Measurements from ENCODE around the gene PANX2.

PANX2 gene

DNA sequence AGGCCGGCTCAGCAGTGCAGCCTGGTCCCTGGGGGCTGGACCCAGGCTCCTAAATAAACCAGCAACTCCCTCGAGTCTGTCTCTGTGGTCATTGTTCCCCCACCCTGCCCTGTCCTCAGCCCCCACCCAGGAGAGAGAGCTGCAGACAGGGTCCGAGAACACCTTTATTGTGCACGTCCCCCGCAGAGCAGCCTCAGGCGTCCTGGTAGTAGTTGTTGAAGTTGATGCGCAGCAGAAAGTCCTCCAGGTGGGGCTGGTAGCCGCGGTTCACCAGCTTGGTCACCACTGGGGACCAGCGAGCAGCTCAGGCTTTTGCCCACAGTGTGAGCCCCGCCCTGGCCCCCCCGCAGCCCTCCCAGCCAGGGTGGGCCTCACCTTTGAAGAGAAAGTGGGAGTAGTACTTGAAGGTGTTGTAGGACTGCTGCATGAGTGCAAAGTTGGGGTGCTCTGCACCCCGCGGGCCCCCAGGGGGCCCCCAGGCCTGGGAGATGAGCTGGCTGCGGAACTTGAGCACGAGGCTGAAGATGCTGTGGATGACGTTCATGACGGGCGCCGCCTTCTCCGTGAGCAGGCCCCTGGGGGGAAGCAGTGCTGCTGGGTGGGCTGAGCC, 47.1 kb downstream of the PANX2 start:
- Histone ChIP-seq H3K18ac (ENCODE audit: low read length) (no peak overlapping the region), H3K9ac (ENCODE audit: low read length) (no peak overlapping the region), H3K27me3 (ENCODE audit: insufficient read depth, low read length, poor library complexity) (no peaks in the 10 kb centered on the region), H4K8ac (ENCODE audit: low read depth, low read length) (no peak overlapping the region), H3K4me2 (ENCODE audit: low read length) (no peak overlapping the region), H3K27ac (ENCODE audit: low read depth, low read length) (no peak overlapping the region), H3K23ac (ENCODE audit: low read length) (no peak overlapping the region), H3K4ac (ENCODE audit: low read depth, low read length) (no peak overlapping the region), H3K4me1 (ENCODE audit: control insufficient read depth, low read depth, low read length) (no peaks in the 10 kb centered on the region), H3K79me2 (ENCODE audit: control insufficient read depth, insufficient read depth, low read length) (no peaks in the 10 kb centered on the region), H3K4me3 (ENCODE audit: low read length) (no peak overlapping the region), H3K56ac (ENCODE audit: low read length) (no peak overlapping the region), H3K36me3 (ENCODE audit: control insufficient read depth, insufficient read depth, low read length) (peaks cover 3% of the 10 kb centered on the region), H4K5ac (ENCODE audit: low read length) (no peak overlapping the region), H2BK15ac (replicated peaks; ENCODE audit: low read depth) (no peak overlapping the region), H2BK120ac (ENCODE audit: low read depth, low read length) (no peak overlapping the region), H2AK5ac (ENCODE audit: low read length) (no peak overlapping the region), H3K79me1 (ENCODE audit: low read length) (no peaks in the 10 kb centered on the region), H2BK5ac (ENCODE audit: low read length) (no peak overlapping the region)
- no CpG with 5 or more reads among the region's 21 CpGs for WGBS (ENCODE audit: extremely low coverage, insufficient coverage, low lambda C conversion rate)
- DNase-seq, result no peak

GRCh38 chr22:50218153-50218995, 47.8 kb downstream of the PANX2 start:
- Histone ChIP-seq H3K9ac (ENCODE audit: low read length) (no peak overlapping the region), H3K18ac (ENCODE audit: low read length) (no peak overlapping the region), H3K79me1 (ENCODE audit: low read length) (no peaks in the 10 kb centered on the region), H2BK5ac (ENCODE audit: low read length) (no peak overlapping the region), H3K56ac (ENCODE audit: low read length) (no peak overlapping the region), H3K79me2 (ENCODE audit: control insufficient read depth, insufficient read depth, low read length) (no peaks in the 10 kb centered on the region), H4K8ac (ENCODE audit: low read depth, low read length) (no peak overlapping the region), H3K4ac (ENCODE audit: low read depth, low read length) (no peak overlapping the region), H3K4me3 (ENCODE audit: low read length) (no peak overlapping the region), H2BK120ac (ENCODE audit: low read depth, low read length) (no peak overlapping the region), H3K36me3 (ENCODE audit: control insufficient read depth, insufficient read depth, low read length) (peaks cover 3% of the 10 kb centered on the region), H3K4me2 (ENCODE audit: low read length) (no peak overlapping the region), H3K23ac (ENCODE audit: low read length) (no peak overlapping the region), H3K27ac (ENCODE audit: low read depth, low read length) (no peak overlapping the region), H4K5ac (ENCODE audit: low read length) (no peak overlapping the region), H2BK15ac (replicated peaks; ENCODE audit: low read depth) (no peak overlapping the region), H3K4me1 (ENCODE audit: control insufficient read depth, low read depth, low read length) (no peaks in the 10 kb centered on the region), H2AK5ac (ENCODE audit: low read length) (no peak overlapping the region), H3K27me3 (ENCODE audit: insufficient read depth, low read length, poor library complexity) (no peaks in the 10 kb centered on the region)
- no CpG with 5 or more reads among the region's 43 CpGs for WGBS (ENCODE audit: extremely low coverage, insufficient coverage, low lambda C conversion rate)
- DNase-seq, result no peak

DNA sequence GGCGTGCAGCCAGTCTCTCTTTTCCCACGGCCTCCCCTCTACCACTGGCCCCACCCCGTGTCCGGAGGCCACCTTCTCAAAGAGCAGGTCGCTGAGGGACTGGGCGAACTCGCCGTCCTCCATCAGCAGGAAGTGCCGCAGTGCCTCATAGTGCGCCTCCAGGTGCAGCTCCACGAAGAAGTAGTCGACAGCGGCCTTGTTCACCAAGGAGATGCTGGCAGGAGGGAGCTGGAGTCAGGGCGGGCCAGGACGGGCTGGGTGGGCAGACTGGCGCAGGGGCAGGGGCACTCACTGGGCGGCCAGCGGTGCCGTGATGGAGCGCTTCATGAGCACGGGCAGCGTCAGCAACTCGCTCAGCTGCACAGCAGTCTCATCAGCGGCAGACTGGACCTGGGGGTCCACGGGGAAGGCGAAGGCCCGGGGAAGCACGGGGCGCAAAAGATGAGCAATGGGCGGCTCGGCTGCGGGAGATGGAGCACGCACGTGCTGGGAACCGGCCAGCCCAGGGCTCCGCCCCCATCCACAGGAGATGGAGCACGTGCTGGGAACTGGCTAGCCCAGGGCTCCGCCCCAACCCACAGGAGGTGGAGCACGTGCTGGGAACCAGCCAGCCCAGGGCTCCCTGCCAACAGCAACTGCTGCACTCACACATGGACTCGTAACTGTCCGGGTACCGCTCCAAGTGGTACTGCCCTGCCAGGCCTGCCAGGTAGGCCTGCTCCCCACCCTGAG, 48.6 kb downstream of the PANX2 start:
- no peak overlapping the region for H3K23ac ChIP-seq (ENCODE audit: low read length)
- no peaks in the 10 kb centered on the region for H3K79me2 ChIP-seq (ENCODE audit: control insufficient read depth, insufficient read depth, low read length)
- H3K56ac ChIP-seq (ENCODE audit: low read length), result no peak overlapping the region
- H3K9ac ChIP-seq (ENCODE audit: low read length), result no peak overlapping the region
- no peaks in the 10 kb centered on the region for H3K79me1 ChIP-seq (ENCODE audit: low read length)
- H3K36me3 ChIP-seq (ENCODE audit: control insufficient read depth, insufficient read depth, low read length), result peaks cover 3% of the 10 kb centered on the region
- H4K5ac ChIP-seq (ENCODE audit: low read length), result no peak overlapping the region
- H3K18ac ChIP-seq (ENCODE audit: low read length), result no peak overlapping the region
- no peak overlapping the region for H2BK120ac ChIP-seq (ENCODE audit: low read depth, low read length)
- H3K4ac ChIP-seq (ENCODE audit: low read depth, low read length), result no peak overlapping the region
- no peak overlapping the region for H2BK15ac ChIP-seq (replicated peaks; ENCODE audit: low read depth)
- no peaks in the 10 kb centered on the region for H3K27me3 ChIP-seq (ENCODE audit: insufficient read depth, low read length, poor library complexity)
- no peak overlapping the region for H2AK5ac ChIP-seq (ENCODE audit: low read length)
- no peaks in the 10 kb centered on the region for H3K4me1 ChIP-seq (ENCODE audit: control insufficient read depth, low read depth, low read length)
- WGBS (ENCODE audit: extremely low coverage, insufficient coverage, low lambda C conversion rate), result no CpG with 5 or more reads among the region's 42 CpGs
- no peak overlapping the region for H3K4me3 ChIP-seq (ENCODE audit: low read length)
- no peak overlapping the region for H2BK5ac ChIP-seq (ENCODE audit: low read length)
- DNase-seq, result peak; percentile 49
- H4K8ac ChIP-seq (ENCODE audit: low read depth, low read length), result no peak overlapping the region
- no peak overlapping the region for H3K4me2 ChIP-seq (ENCODE audit: low read length)
- no peak overlapping the region for H3K27ac ChIP-seq (ENCODE audit: low read depth, low read length)

DNA sequence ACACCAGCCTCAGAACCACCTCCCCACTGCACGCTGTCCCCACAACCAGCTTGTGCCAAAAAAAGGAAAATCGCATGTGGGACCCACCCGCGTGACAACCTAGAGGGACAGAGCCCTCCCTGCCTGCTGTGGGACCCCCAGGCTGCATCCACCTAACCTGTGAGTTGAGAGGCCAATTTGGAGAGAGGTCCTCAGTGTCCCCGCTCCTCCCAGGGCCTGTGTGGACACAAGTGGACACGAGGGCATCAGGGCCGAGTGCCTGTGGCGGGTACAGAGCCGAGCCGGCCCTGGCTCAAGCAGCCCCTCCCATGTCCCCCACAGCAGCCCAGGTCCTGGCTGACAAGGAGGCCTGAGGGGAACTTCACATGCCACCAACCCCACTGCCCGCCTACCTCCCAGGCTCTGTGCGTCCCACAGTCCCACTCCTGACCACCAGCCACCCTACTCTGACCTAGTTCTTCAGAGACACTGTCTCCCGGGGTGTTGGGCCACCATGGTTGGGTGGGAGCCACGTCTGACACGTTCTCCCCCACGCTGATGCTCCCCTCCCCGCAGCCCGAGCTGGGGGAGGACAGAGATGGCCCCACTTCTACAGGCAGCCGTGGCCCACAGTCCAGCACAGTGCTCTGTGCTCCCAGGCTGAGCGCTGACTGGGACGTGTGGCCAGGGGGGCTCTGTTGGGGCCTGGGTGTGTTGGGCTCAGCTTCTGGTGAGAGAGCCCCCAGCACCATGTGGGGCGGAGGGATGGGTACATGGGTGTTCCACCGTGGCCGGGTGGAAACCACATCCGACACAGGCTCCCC, 49.5 kb downstream of the PANX2 start:
- Histone ChIP-seq H2BK5ac (ENCODE audit: low read length) (no peak overlapping the region), H3K36me3 (ENCODE audit: control insufficient read depth, insufficient read depth, low read length) (peaks cover 3% of the 10 kb centered on the region), H2BK120ac (ENCODE audit: low read depth, low read length) (no peak overlapping the region), H2AK5ac (ENCODE audit: low read length) (no peak overlapping the region), H3K56ac (ENCODE audit: low read length) (no peak overlapping the region), H4K5ac (ENCODE audit: low read length) (no peak overlapping the region), H3K4ac (ENCODE audit: low read depth, low read length) (no peak overlapping the region), H3K4me2 (ENCODE audit: low read length) (no peak overlapping the region), H3K4me1 (ENCODE audit: control insufficient read depth, low read depth, low read length) (no peaks in the 10 kb centered on the region), H3K9ac (ENCODE audit: low read length) (no peak overlapping the region), H3K23ac (ENCODE audit: low read length) (no peak overlapping the region), H3K27ac (ENCODE audit: low read depth, low read length) (no peak overlapping the region), H3K79me2 (ENCODE audit: control insufficient read depth, insufficient read depth, low read length) (no peaks in the 10 kb centered on the region), H3K4me3 (ENCODE audit: low read length) (no peak overlapping the region), H3K18ac (ENCODE audit: low read length) (no peak overlapping the region), H2BK15ac (replicated peaks; ENCODE audit: low read depth) (no peak overlapping the region), H4K8ac (ENCODE audit: low read depth, low read length) (no peak overlapping the region), H3K79me1 (ENCODE audit: low read length) (no peaks in the 10 kb centered on the region), H3K27me3 (ENCODE audit: insufficient read depth, low read length, poor library complexity) (no peaks in the 10 kb centered on the region)
- no peak for DNase-seq
- WGBS (ENCODE audit: extremely low coverage, insufficient coverage, low lambda C conversion rate), result no CpG with 5 or more reads among the region's 25 CpGs

DNA sequence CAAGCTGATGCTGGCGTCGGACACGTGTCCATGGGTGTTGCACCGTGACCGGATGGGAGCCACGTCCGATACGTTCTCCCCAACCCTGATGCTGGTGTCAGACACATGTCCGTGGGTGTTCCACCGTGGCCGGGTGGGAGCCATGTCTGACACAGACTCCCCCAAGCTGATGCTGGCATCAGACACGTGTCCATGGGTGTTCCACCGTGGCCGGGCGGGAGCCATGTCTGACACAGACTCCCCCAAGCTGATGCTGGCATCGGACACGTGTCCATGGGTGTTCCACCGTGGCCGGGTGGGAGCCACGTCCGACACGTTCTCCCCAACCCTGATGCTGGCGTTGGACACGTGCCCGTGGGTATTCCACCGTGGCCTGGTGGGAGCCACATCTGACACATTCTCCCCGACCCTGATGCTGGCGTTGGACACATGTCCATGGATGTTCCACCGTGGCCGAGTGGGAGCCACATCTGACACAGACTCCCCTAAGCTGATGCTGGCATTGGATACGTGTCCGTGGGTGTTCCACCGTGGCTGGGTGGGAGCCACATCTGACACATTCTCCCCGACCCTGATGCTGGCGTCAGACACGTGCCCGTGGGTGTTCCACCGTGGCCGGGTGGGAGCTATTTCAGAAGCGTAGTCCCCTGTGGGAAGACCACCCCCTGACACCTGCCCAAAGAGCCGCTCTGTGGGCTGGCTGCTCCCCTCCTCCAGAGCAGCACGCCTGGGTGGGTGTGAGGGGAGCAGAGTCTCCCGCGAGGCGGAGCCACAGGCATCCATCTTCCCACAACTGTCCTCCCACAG, 50.3 kb downstream of the PANX2 start:
- Histone ChIP-seq H2BK5ac (ENCODE audit: low read length) (no peak overlapping the region), H3K27me3 (ENCODE audit: insufficient read depth, low read length, poor library complexity) (no peaks in the 10 kb centered on the region), H3K23ac (ENCODE audit: low read length) (no peak overlapping the region), H2AK5ac (ENCODE audit: low read length) (no peak overlapping the region), H3K27ac (ENCODE audit: low read depth, low read length) (no peak overlapping the region), H3K36me3 (ENCODE audit: control insufficient read depth, insufficient read depth, low read length) (peaks cover 2% of the 10 kb centered on the region), H3K4me1 (ENCODE audit: control insufficient read depth, low read depth, low read length) (no peaks in the 10 kb centered on the region), H2BK15ac (replicated peaks; ENCODE audit: low read depth) (no peak overlapping the region), H3K79me1 (ENCODE audit: low read length) (no peaks in the 10 kb centered on the region), H4K5ac (ENCODE audit: low read length) (no peak overlapping the region), H3K4ac (ENCODE audit: low read depth, low read length) (no peak overlapping the region), H3K9ac (ENCODE audit: low read length) (no peak overlapping the region), H2BK120ac (ENCODE audit: low read depth, low read length) (no peak overlapping the region), H4K8ac (ENCODE audit: low read depth, low read length) (no peak overlapping the region), H3K56ac (ENCODE audit: low read length) (no peak overlapping the region), H3K4me2 (ENCODE audit: low read length) (no peak overlapping the region), H3K79me2 (ENCODE audit: control insufficient read depth, insufficient read depth, low read length) (no peaks in the 10 kb centered on the region), H3K18ac (ENCODE audit: low read length) (no peak overlapping the region), H3K4me3 (ENCODE audit: low read length) (no peak overlapping the region)
- no CpG with 5 or more reads among the region's 45 CpGs for WGBS (ENCODE audit: extremely low coverage, insufficient coverage, low lambda C conversion rate)
- no peak for DNase-seq
